HAP-1 (cell line): ENCODE measurements around the gene PTCD1.
A peak's percentile ranks its signal among the peaks of the same experiment; 100 is the strongest.
"Not testable (repeated sequence)": the region's sequence is repeated elsewhere in the genome, so short reads cannot be mapped to it uniquely, and the experiment has no call there.

Source experiments
- DNase-seq, 2 experiments: peaks; one replicate each; pipeline ENCODE4 v3.0.0-alpha.2; 2016 to 2020; ENCODE audit warnings: low spot score in 2 of 2
- H3K27me3 ChIP-seq: fragments of 250-450 bp; sonication (Bioruptor Pico); 2 replicates; pipeline ENCODE4 v1.5.1; 2020; ENCODE audit warnings: low read depth, mild to moderate bottlenecking, moderate library complexity
- H3K36me3 ChIP-seq: fragments of 250-450 bp; sonication (Bioruptor Pico); replicated peaks from 2 replicates; pipeline ENCODE4 v1.5.1; 2020; ENCODE audit warnings: mild to moderate bottlenecking
- H3K4me1 ChIP-seq: fragments of 250-450 bp; sonication (Bioruptor Pico); 2 replicates; pipeline ENCODE4 v1.5.1; 2020; ENCODE audit warnings: mild to moderate bottlenecking
- H3K4me3 ChIP-seq: fragments of 250-450 bp; sonication (Bioruptor Pico); 2 replicates; pipeline ENCODE4 v1.5.1; 2020; ENCODE audit warnings: mild to moderate bottlenecking, moderate library complexity
- H3K9me3 ChIP-seq: fragments of 250-450 bp; sonication (Bioruptor Pico); 2 replicates; pipeline ENCODE4 v1.5.1; 2020; ENCODE audit warnings: mild to moderate bottlenecking, moderate library complexity
- in situ Hi-C: fragments of 300-500 bp; cut with MboI; formaldehyde crosslinking; loops from 3 replicates; pipeline ENCODE4 v1.14.3; 2020; ENCODE audit warnings: low sequenced_read_pairs, inconsistent platforms, mixed read lengths

Gene PTCD1

DNA sequence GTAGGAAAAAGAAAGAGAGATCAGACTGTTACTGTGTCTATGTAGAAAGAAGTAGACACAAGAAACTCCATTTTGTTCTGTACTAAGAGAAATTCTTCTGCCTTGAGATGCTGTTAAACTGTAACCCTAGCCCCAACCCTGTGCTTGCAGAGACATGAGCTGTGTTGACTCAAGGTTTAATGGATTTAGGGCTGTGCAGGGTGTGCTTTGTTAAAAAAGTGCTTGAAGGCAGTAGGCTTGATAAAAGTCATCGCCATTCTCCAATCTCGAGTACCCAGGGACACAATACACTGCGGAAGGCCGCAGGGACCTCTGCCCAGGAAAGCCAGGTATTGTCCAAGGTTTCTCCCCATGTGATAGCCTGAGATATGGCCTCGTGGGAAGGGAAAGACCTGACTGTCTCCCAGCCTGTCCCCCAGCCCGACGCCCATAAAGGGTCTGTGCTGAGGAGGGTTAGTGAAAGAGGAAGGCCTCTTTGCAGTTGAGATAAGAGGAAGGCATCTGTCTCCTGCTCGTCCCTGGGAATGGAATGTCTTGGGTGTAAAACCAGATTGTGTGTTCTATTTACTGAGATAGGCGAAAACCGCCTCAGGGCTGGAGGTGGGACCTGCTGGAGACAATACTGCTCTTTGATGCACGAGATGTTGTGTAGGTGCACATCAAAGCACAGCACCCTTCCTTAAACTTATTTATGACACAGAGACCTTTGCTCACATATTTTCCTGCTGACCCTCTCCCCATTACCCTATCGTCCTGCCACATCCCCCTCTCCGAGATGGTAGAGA is 6.7 kb downstream of the PTCD1 start:
- H3K4me1 ChIP-seq, in situ Hi-C loops, H3K9me3 ChIP-seq, DNase-seq, H3K27me3 ChIP-seq, H3K4me3 ChIP-seq: not testable (repeated sequence)
- H3K36me3 ChIP-seq, result peaks cover 50% of the 10 kb centered on the region

GRCh38 chr7:99429756-99430155 is 8.8 kb downstream of the PTCD1 start:
- H3K4me3 ChIP-seq, result no peak overlapping the region
- H3K27me3 ChIP-seq, result no peaks in the 10 kb centered on the region
- H3K4me1 ChIP-seq, result no peaks in the 10 kb centered on the region
- no peak for DNase-seq
- H3K36me3 ChIP-seq, result peaks cover 51% of the 10 kb centered on the region
- H3K9me3 ChIP-seq, result no peaks in the 10 kb centered on the region
- in situ Hi-C loops, result no loop called here

DNA sequence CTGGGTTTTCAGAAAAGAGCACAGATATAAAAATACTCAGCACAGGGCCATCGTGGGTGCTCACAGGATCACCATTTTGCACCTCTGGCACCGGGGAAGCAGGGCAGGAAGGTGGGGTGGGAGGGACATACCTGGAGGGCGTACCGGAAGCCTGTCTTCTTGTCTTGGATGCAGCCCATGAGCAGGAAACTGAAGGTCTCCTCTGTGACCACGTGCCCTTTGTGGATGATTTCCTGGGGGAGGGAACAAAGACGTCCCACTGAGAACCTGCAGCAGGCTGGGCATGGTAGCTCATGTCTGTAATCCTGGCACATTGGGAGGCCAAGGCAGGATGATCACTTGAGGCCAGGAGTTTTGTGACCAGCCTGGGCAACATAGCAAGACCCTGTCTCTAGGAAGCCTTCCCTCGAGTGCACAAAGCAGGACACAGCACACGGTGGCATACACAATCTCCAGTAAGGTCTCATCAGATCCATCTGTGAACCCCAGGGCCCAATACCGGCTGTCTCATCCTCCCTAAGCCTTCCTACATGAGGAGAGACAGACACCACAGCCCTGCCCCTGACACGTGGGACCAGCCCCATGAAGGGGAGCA is 9.5 kb downstream of the PTCD1 start:
- in situ Hi-C loops, result no loop called here
- peaks cover 56% of the 10 kb centered on the region for H3K36me3 ChIP-seq
- DNase-seq, result no peak

GRCh38 chr7:99424932-99425730 is 13.5 kb downstream of the PTCD1 start:
- Histone ChIP-seq H3K27me3 (no peaks in the 10 kb centered on the region), H3K4me3 (no peak overlapping the region), H3K9me3 (no peaks in the 10 kb centered on the region), H3K4me1 (no peaks in the 10 kb centered on the region), H3K36me3 (peaks cover 53% of the 10 kb centered on the region)
- DNase-seq, result no peak
- in situ Hi-C loops, result no loop called here

More for the DNA sequence above, 9.5 kb downstream of the PTCD1 start:
- Histone ChIP-seq H3K27me3 (no peaks in the 10 kb centered on the region), H3K4me3 (no peak overlapping the region), H3K9me3 (no peaks in the 10 kb centered on the region), H3K4me1 (no peaks in the 10 kb centered on the region)

- no peak for DNase-seq
- Histone ChIP-seq H3K36me3 (peaks cover 60% of the 10 kb centered on the region), H3K4me3 (no peak overlapping the region), H3K4me1 (no peaks in the 10 kb centered on the region), H3K27me3 (no peaks in the 10 kb centered on the region), H3K9me3 (no peaks in the 10 kb centered on the region)
- in situ Hi-C loops, result no loop called here
Observed at GRCh38 chr7:99422625-99423024, 16.0 kb downstream of the PTCD1 start.

DNA sequence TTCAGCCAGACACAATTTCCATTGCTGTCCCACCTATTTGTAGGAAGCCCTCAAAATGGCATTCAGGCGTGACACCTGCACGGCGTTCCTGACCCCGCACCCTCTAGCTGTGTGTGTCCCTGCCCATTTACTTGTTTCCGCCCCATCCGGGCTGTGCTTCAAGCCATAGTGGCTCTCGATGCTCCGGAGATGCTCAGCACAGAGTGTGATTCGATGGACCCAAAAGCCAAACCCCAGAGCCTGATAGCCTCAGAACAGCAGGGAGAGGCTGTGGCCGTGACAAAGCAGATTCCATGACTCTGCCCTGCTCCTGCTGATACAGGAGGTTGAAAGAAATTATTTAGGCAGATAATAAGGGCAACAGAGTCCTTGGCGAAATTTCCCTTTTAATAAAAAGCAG is 16.4 kb downstream of the PTCD1 start:
- H3K4me3 ChIP-seq, result no peak overlapping the region
- H3K4me1 ChIP-seq, result no peaks in the 10 kb centered on the region
- in situ Hi-C loops, result no loop called here
- no peaks in the 10 kb centered on the region for H3K9me3 ChIP-seq
- no peak for DNase-seq
- no peaks in the 10 kb centered on the region for H3K27me3 ChIP-seq
- H3K36me3 ChIP-seq, result peaks cover 64% of the 10 kb centered on the region

DNA sequence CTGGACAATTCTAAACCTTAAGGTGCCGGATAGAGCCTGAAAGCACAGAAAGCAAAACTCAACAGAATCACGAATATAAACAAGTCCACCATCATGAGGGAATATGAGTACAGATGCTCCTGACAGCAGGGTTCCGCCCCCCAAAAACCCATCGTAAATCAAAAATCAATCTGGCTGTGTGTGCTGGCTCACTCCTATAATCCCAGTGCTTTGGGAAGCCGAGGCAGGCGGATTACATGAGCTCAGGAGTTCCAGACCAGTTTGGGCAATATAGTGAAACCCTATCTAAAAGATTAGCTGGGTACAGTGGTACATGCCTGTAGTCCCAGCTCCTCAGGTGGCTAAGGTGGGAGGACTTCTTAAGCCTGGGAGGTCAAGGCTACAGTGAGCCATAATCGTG is 17.6 kb downstream of the PTCD1 start:
- DNase-seq, result no peak
- Histone ChIP-seq H3K4me1 (no peaks in the 10 kb centered on the region), H3K36me3 (peaks cover 73% of the 10 kb centered on the region), H3K9me3 (no peaks in the 10 kb centered on the region), H3K4me3 (no peak overlapping the region), H3K27me3 (no peaks in the 10 kb centered on the region)
- in situ Hi-C loops, result no loop called here

DNA sequence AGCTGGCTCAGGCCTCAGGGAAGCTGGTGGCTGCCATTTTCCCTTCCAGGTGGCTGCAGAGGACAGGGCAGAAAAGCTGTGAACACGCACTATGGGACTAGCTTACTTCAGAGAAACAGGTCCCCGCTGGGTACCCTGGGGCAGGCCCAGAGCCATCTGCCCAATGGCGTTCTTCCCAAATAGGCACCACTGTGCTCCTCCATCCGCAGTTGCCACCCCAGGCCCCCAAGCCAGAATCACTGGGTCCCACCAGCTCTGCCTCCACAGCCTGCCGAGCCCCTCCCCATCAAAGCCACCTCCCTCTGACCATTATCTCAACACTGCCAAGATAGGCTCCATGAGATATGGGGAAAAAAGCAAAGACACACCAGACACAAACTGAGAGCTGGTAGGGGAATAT is 18.4 kb downstream of the PTCD1 start:
- H3K4me1 ChIP-seq, result no peaks in the 10 kb centered on the region
- H3K36me3 ChIP-seq, result peaks cover 79% of the 10 kb centered on the region
- H3K9me3 ChIP-seq, result no peaks in the 10 kb centered on the region
- in situ Hi-C loops, result no loop called here
- DNase-seq, result no peak
- no peaks in the 10 kb centered on the region for H3K27me3 ChIP-seq
- H3K4me3 ChIP-seq, result no peak overlapping the region

DNA sequence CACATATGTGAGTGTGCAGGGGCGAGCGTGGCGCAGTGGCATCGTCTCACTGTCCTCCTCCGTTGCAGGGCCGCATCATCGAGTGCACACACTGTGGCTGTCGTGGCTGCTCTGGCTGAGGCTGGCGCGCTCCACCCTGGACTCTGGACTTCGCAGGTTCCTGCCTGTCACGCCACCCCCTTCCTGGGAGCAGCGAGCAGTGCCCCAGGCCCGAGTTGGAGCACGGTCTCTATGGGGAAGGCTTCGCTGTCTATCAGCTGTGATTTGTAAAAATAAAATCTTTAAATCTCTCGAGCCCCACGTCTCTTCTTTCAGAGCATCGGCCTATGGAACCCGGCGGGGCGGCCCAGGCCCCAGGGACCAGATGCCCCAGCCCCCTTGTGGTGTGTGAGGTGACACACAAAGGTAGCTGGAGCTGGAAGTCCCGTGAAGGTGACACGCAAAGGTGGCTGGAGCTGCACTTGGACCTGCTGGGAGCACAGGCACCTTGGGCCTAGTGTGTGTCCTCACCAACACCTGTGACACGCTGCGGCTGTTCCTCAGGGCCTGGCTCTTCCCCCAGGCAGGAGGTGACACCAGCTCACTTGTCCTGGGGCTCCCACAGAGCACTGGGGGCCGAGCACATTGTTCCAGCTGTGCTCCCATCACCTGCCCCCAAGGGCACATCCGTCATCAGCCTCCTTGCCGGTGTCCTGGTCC is 19.1 kb downstream of the PTCD1 start:
- in situ Hi-C loops, result no loop called here
- H3K4me1 ChIP-seq, result no peaks in the 10 kb centered on the region
- H3K36me3 ChIP-seq, result peaks cover 79% of the 10 kb centered on the region
- no peaks in the 10 kb centered on the region for H3K27me3 ChIP-seq
- no peak overlapping the region for H3K4me3 ChIP-seq
- no peaks in the 10 kb centered on the region for H3K9me3 ChIP-seq
- no peak for DNase-seq

DNA sequence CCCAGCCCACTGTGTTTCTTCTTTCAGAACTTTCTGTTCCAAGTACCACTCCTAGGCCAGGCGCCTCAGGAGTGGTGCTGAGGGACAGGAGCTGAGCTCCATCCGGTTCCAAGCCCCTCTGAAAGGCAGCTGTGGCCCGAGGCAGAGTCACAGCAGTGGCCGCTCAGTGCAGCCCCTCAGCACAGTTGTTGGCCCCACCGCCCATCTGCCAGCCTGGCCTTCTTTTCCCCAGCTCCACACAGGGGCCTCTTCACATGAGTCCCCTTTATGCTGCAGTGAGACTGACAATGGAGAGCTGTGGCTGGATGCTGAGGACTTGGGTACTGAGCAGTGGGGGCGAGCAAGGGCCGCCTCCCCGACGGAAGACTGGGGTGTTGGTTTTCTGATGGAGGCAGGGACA is 20.3 kb downstream of the PTCD1 start:
- in situ Hi-C loops, result no loop called here
- peaks cover 72% of the 10 kb centered on the region for H3K36me3 ChIP-seq
- no peaks in the 10 kb centered on the region for H3K9me3 ChIP-seq
- no peaks in the 10 kb centered on the region for H3K4me1 ChIP-seq
- no peaks in the 10 kb centered on the region for H3K27me3 ChIP-seq
- DNase-seq, result no peak
- H3K4me3 ChIP-seq, result no peak overlapping the region

GRCh38 chr7:99415513-99416127 is 23.0 kb downstream of the PTCD1 start:
- H3K4me1 ChIP-seq, H3K27me3 ChIP-seq, in situ Hi-C loops, H3K4me3 ChIP-seq, H3K9me3 ChIP-seq: not testable (repeated sequence)
- H3K36me3 ChIP-seq, result peaks cover 85% of the 10 kb centered on the region
- peak; percentile 31 to 75 for DNase-seq

DNA sequence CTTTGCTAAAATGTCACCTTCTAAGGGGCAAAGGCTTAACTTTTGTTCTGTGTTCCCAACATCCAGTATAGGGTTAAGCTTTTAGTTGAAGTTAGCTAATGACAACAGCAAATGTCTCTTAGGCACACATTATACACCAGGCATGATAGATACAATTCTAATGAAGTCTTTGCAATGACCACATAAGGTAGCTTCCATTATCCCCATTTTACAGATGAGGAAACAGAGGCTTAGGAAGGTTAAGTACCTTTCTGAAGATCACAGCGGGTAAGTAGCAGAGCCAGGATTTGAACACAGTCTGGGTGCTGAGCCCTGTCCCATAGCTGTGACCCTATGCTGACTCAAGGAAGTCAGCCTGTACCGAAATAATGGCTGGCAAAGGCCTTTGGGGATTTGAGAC is 28.0 kb downstream of the PTCD1 start:
- no peak for DNase-seq
- Histone ChIP-seq H3K4me1 (peaks cover 12% of the 10 kb centered on the region), H3K27me3 (no peaks in the 10 kb centered on the region), H3K9me3 (no peaks in the 10 kb centered on the region), H3K4me3 (no peak overlapping the region), H3K36me3 (peaks cover 47% of the 10 kb centered on the region)
- in situ Hi-C loops, result no loop called here

- no peaks in the 10 kb centered on the region for H3K9me3 ChIP-seq
- DNase-seq, result no peak
- H3K4me3 ChIP-seq, result peak overlapping the region; percentile 97
- in situ Hi-C loops, result no loop called here
- H3K36me3 ChIP-seq, result peaks cover 40% of the 10 kb centered on the region
- no peaks in the 10 kb centered on the region for H3K27me3 ChIP-seq
- peaks cover 12% of the 10 kb centered on the region for H3K4me1 ChIP-seq
Observed at GRCh38 chr7:99409806-99410205, 28.8 kb downstream of the PTCD1 start.
